IMR-90 (cell line): ENCODE data around the gene PODXL2. TPM values are rescaled to one million over a fixed set of nuclear protein-coding genes. Genes with fewer than 3 reads are reported as not detected.
A peak's percentile ranks its signal among the peaks of the same experiment; 100 is the strongest.

ENCODE experiments used
- ATAC-seq: fragments of 200-7000 bp; cut with Tn5 transposase; 2 replicates; pipeline ENCODE4 v1.9.1; 2020; ENCODE audit warnings: low read depth, mild to moderate bottlenecking, moderate library complexity
- BruUV-seq: library from RNA; stranded (reverse); fragments of 400-500 nt; replicated peaks from 2 replicates; lab custom pipeline; 2021; lab: Mats Ljungman, UMichigan
- CTCF ChIA-PET: fragments of 300-600 bp; formaldehyde crosslinking; extraction: SDS; loops from one replicate; lab custom pipeline; 2021; ENCODE audit warnings: antibody characterized with exemption; lab: Yijun Ruan, JAX
- POLR2A ChIA-PET: fragments of 300-600 bp; sonication (Branson Sonifier 250); formaldehyde crosslinking; loops from one replicate; lab custom pipeline; 2022; ENCODE audit warnings: antibody characterized with exemption; ENCODE audit not compliant: unreplicated experiment; lab: Charles Lee
- DNase-seq: peaks from one replicate; pipeline ENCODE4 v3.0.0; 2013
- H2AFZ ChIP-seq: replicated peaks from 2 replicates; pipeline ENCODE3; 2013; ENCODE audit warnings: low read length, mild to moderate bottlenecking; ENCODE audit not compliant: poor library complexity
- H2AK5ac ChIP-seq: 2 replicates; pipeline ENCODE4 v1.6.1; 2013; ENCODE audit warnings: low read depth, low read length, inconsistent platforms
- H2AK9ac ChIP-seq: replicated peaks from 2 replicates; pipeline ENCODE3; 2013; ENCODE audit warnings: mild to moderate bottlenecking, low read depth, low read length, moderate library complexity; ENCODE audit not compliant: poor library complexity
- H2BK120ac ChIP-seq: 2 replicates; pipeline ENCODE4 v1.6.1; 2013; ENCODE audit warnings: low read depth, low read length, inconsistent platforms
- H2BK15ac ChIP-seq: 3 replicates; pipeline ENCODE4 v1.6.1; 2013; ENCODE audit warnings: low read depth, low read length, inconsistent platforms
- H2BK20ac ChIP-seq: 2 replicates; pipeline ENCODE4 v1.6.1; 2013; ENCODE audit warnings: low read depth, mild to moderate bottlenecking, inconsistent platforms, low read length, moderate library complexity
- H2BK5ac ChIP-seq: 2 replicates; pipeline ENCODE4 v1.6.1; 2013; ENCODE audit warnings: mild to moderate bottlenecking, low read depth, low read length, inconsistent platforms; ENCODE audit not compliant: poor library complexity, severe bottlenecking
- H3K14ac ChIP-seq: replicated peaks from 2 replicates; pipeline ENCODE4 v1.6.1; 2013; ENCODE audit warnings: low read depth, low read length, inconsistent platforms
- H3K18ac ChIP-seq: 2 replicates; pipeline ENCODE4 v1.6.1; 2013; ENCODE audit warnings: low read depth, low read length, control low read depth
- H3K23ac ChIP-seq: 2 replicates; pipeline ENCODE4 v1.6.1; 2013; ENCODE audit warnings: low read depth, low read length, inconsistent platforms
- H3K27ac ChIP-seq: 2 replicates; pipeline ENCODE4 v1.5.1; 2013; ENCODE audit warnings: mild to moderate bottlenecking, control low read depth, low read length; ENCODE audit not compliant: insufficient read depth
- H3K27me3 ChIP-seq: 2 replicates; pipeline ENCODE4 v1.6.1; 2013; ENCODE audit warnings: low read length; ENCODE audit not compliant: control insufficient read depth, insufficient read depth
- H3K36me3 ChIP-seq: 2 replicates; pipeline ENCODE4 v1.6.1; 2013; ENCODE audit warnings: low read length, mixed read lengths; ENCODE audit not compliant: control insufficient read depth, insufficient read depth
- H3K4ac ChIP-seq: 2 replicates; pipeline ENCODE4 v1.6.1; 2013; ENCODE audit warnings: low read depth, low read length, inconsistent platforms
- H3K4me1 ChIP-seq: 2 replicates; pipeline ENCODE4 v1.6.1; 2013; ENCODE audit warnings: low read length, mixed read lengths; ENCODE audit not compliant: control insufficient read depth, insufficient read depth
- H3K4me2 ChIP-seq: 2 replicates; pipeline ENCODE4 v1.6.1; 2013; ENCODE audit warnings: low read depth, mild to moderate bottlenecking, control low read depth, low read length, moderate library complexity
- H3K4me3 ChIP-seq: 2 replicates; pipeline ENCODE4 v1.5.1; 2013; ENCODE audit warnings: low read depth, mild to moderate bottlenecking, control low read depth, low read length, moderate library complexity; ENCODE audit not compliant: insufficient read depth
- H3K56ac ChIP-seq: 2 replicates; pipeline ENCODE4 v1.6.1; 2013; ENCODE audit warnings: low read length, inconsistent platforms; ENCODE audit not compliant: insufficient read depth; ENCODE audit errors: extremely low read depth
- H3K79me1 ChIP-seq, 2 experiments: 2 replicates each; pipeline ENCODE4 v1.6.1; 2013; ENCODE audit warnings: low read length in 2 of 2, inconsistent platforms in 1 of 2, low read depth in 1 of 2
- H3K9ac ChIP-seq: 2 replicates; pipeline ENCODE4 v1.6.1; 2013; ENCODE audit warnings: low read depth, low read length, control low read depth
- H3K9me1 ChIP-seq: 2 replicates; pipeline ENCODE4 v1.6.1; 2013; ENCODE audit warnings: low read length, inconsistent platforms; ENCODE audit not compliant: insufficient read depth
- H3K9me3 ChIP-seq: 2 replicates; pipeline ENCODE4 v1.6.1; 2013; ENCODE audit warnings: low read length; ENCODE audit not compliant: control insufficient read depth, insufficient read depth
- H4K20me1 ChIP-seq: 2 replicates; pipeline ENCODE4 v1.6.1; 2013; ENCODE audit warnings: low read length, inconsistent platforms; ENCODE audit not compliant: insufficient read depth
- H4K5ac ChIP-seq: 2 replicates; pipeline ENCODE4 v1.6.1; 2013; ENCODE audit warnings: mild to moderate bottlenecking, low read depth, low read length, control low read depth
- H4K8ac ChIP-seq, 2 experiments: 2 replicates each; pipeline ENCODE4 v1.6.1; 2013; ENCODE audit warnings: low read depth in 2 of 2, low read length in 2 of 2, control low read depth in 1 of 2, inconsistent platforms in 1 of 2
- H4K91ac ChIP-seq: 2 replicates; pipeline ENCODE4 v1.6.1; 2013; ENCODE audit warnings: low read depth, low read length, inconsistent platforms; ENCODE audit not compliant: insufficient read depth
- CEBPB ChIP-seq: IDR thresholded peaks from 2 replicates; pipeline ENCODE4 v1.6.1; 2012; ENCODE audit warnings: low read depth, low read length, improper control_type of control experiment
- CTCF ChIP-seq: conservative IDR thresholded peaks from 2 replicates; pipeline ENCODE4 v1.5.1; 2012; ENCODE audit warnings: mild to moderate bottlenecking, low read depth, low read length, improper control_type of control experiment
- ELK1 ChIP-seq: fragments of 150-350 bp; IDR thresholded peaks from 2 replicates; pipeline ENCODE4 v1.6.1; 2016; ENCODE audit warnings: low read depth, mild to moderate bottlenecking, low read length, moderate library complexity, borderline replicate concordance
- FOS ChIP-seq: fragments of 150-350 bp; IDR thresholded peaks from 2 replicates; pipeline ENCODE4 v1.6.1; 2016; ENCODE audit warnings: low read depth, low read length
- MAFK ChIP-seq: IDR thresholded peaks from 2 replicates; pipeline ENCODE4 v1.6.1; 2012; ENCODE audit warnings: low read depth, low read length, improper control_type of control experiment
- MXI1 ChIP-seq: IDR thresholded peaks from 2 replicates; pipeline ENCODE4 v1.6.1; 2012; ENCODE audit warnings: low read depth, mild to moderate bottlenecking, low read length, moderate library complexity, borderline replicate concordance
- NFE2L2 ChIP-seq: fragments of 150-350 bp; IDR thresholded peaks from 2 replicates; pipeline ENCODE4 v1.6.1; 2016; ENCODE audit warnings: low read depth, mild to moderate bottlenecking, low read length
- POLR2A ChIP-seq: IDR thresholded peaks from 2 replicates; pipeline ENCODE4 v1.6.1; 2012; ENCODE audit warnings: mild to moderate bottlenecking, low read depth, low read length
- RFX5 ChIP-seq: IDR thresholded peaks from 2 replicates; pipeline ENCODE4 v1.8.0; 2012; ENCODE audit warnings: low read depth, mild to moderate bottlenecking, low read length, moderate library complexity
- SMC3 ChIP-seq: fragments of 150-350 bp; IDR thresholded peaks from 2 replicates; pipeline ENCODE4 v1.6.1; 2016; ENCODE audit warnings: low read depth, mild to moderate bottlenecking, antibody characterized with exemption, low read length, moderate library complexity
- USF2 ChIP-seq: fragments of 150-350 bp; IDR thresholded peaks from 2 replicates; pipeline ENCODE4 v1.6.1; 2017; ENCODE audit warnings: mild to moderate bottlenecking, antibody characterized with exemption, low read length, low read depth
- WGBS, 2 experiments: methylation state at CpG; one replicate each; pipeline versions ENCODE4 v1.1.5 to v1.1.7; 2013; ENCODE audit warnings: missing lambda C conversion rate in 2 of 2; ENCODE audit not compliant: insufficient read length in 1 of 2; ENCODE audit errors: extremely low coverage in 2 of 2; 5-methylcytosine and 5-hydroxymethylcytosine counted together
- dilution Hi-C: fragments of 300-500 bp; cut with HindIII; formaldehyde crosslinking; loops from one replicate; pipeline ENCODE4 v1.14.3; 2018; ENCODE audit warnings: low sequenced_read_pairs; ENCODE audit not compliant: unreplicated experiment
- in situ Hi-C: fragments of 300-500 bp; cut with MboI; formaldehyde crosslinking; loops from 3 replicates; pipeline ENCODE4 v1.14.3; 2019; ENCODE audit warnings: low sequenced_read_pairs, inconsistent platforms, mixed read lengths
- intact Hi-C: fragments of 100-400 bp; cut with micrococcal nuclease; formaldehyde crosslinking; loops from 2 replicates; pipeline ENCODE4 v1.10.0; 2022
- polyA plus RNA-seq, 3 experiments: library from polyadenylated mRNA; depleted of rRNA; stranded (reverse); fragments of >200 nt; gene quantifications; 2 replicates each; pipeline ENCODE4 v1.2.3, GENCODE V29; 2012; ENCODE audit warnings: low replicate concordance in 1 of 3
- total RNA-seq: library from RNA; depleted of rRNA; stranded (reverse); fragments of >200 nt; gene quantifications from 2 replicates; pipeline ENCODE4 v1.2.3, GENCODE V29; 2012

Gene PODXL2
- total and polyA plus RNA-seq, 2 of the 4 experiments (the other 2 are of a cell fraction) = 1.6 to 5.4 TPM

GRCh38 chr3:127680798-127681221 is 51.8 kb downstream of the PODXL2 start:
- no TSS peak for BruUV-seq
- Histone ChIP-seq H3K27ac (no peak overlapping the region), H3K4me2 (no peak overlapping the region), H4K20me1 (no peaks in the 10 kb centered on the region), H3K23ac (no peak overlapping the region), H3K4me3 (no peak overlapping the region), H3K9me1 (0 out of 2 replicates have a peak, but pooled peaks cover 2% of the 10 kb centered on the region), H3K27me3 (no peaks in the 10 kb centered on the region), H2BK20ac (no peak overlapping the region), H3K4ac (no peak overlapping the region), H3K9me3 (no peaks in the 10 kb centered on the region), H3K18ac (no peak overlapping the region), H4K91ac (no peak overlapping the region), H3K56ac (no peak overlapping the region), H4K8ac (no peak overlapping the region), H3K36me3 (peaks cover 31% of the 10 kb centered on the region), H3K9ac (no peak overlapping the region), H3K4me1 (no peaks in the 10 kb centered on the region), H3K14ac (no peak overlapping the region), H2AFZ (peak overlapping the region; percentile 32), H2BK120ac (no peak overlapping the region), H4K5ac (no peak overlapping the region), H2AK9ac (peak overlapping the region; percentile 55), H2AK5ac (no peak overlapping the region), H2BK15ac (no peak overlapping the region), H3K79me1 (no peaks in the 10 kb centered on the region), H2BK5ac (no peak overlapping the region)
- 100% methylated on average over 1 of the region's 1 CpG; no CpG with 5 or more reads in 1 of the 2 experiments for WGBS, 2 experiments
- in situ Hi-C loops (no loop called here), dilution Hi-C loops (no loop called here), intact Hi-C loops (no loop called here)
- POLR2A ChIA-PET = no interaction called here
- DNase-seq = no peak
- no peak for ATAC-seq
- CTCF ChIA-PET = interaction anchor here (1.3 kb wide), 1 partner anchor 22 kb away, joined by 3 read pairs; no protein-coding TSS in a partner anchor
- TF ChIP-seq SMC3 (no peak), RFX5 (no peak), POLR2A (no peak), MAFK (no peak), FOS (no peak), MXI1 (no peak), NFE2L2 (no peak), ELK1 (no peak), CTCF (no peak), USF2 (no peak), CEBPB (no peak)
